LHCN-M2 (cell line): ENCODE data around the gene PDE2A. TPM values are rescaled to one million over a fixed set of nuclear protein-coding genes. Genes with fewer than 3 reads are reported as not detected.
A peak's percentile ranks its signal among the peaks of the same experiment; 100 is the strongest.
"Not testable (repeated sequence)": the region's sequence is repeated elsewhere in the genome, so short reads cannot be mapped to it uniquely, and the experiment has no call there.

Source experiments
- DNase-seq: peaks from one replicate; pipeline ENCODE4 v3.0.0-alpha.2; 2012; ENCODE audit warnings: low read depth
- total RNA-seq: library from RNA; depleted of rRNA; stranded (reverse); fragments of >200 nt; gene quantifications from 2 replicates; pipeline ENCODE4 v1.2.3, GENCODE V29; 2014

The PDE2A gene
- total RNA-seq, 1 experiment from 2014 or later = 0.06 TPM

DNA sequence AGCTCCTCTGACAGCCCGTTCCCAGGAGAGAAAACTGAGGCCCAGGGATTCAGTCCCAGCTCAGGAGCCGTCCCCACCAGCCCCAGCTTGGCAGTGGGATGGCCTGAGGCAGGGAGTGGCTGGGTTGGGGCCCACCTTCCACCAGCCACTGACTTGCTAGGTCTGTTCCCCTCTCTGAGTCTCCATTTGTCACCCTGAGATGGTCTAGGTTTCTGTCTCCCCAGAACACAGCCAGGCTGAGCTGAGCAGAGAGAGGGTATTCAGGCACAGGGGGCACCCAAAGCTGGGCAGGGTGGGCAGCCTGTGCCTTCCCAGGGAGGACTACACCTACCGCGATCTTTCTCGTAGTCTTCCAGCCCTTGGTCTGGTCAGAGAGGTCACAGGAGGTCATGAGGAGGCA, 95.7 kb downstream of the PDE2A start:
- no peak for DNase-seq

- no peak for DNase-seq
These were observed 96.2 kb downstream of the PDE2A start for GRCh38 chr11:72578051-72578450.

DNA sequence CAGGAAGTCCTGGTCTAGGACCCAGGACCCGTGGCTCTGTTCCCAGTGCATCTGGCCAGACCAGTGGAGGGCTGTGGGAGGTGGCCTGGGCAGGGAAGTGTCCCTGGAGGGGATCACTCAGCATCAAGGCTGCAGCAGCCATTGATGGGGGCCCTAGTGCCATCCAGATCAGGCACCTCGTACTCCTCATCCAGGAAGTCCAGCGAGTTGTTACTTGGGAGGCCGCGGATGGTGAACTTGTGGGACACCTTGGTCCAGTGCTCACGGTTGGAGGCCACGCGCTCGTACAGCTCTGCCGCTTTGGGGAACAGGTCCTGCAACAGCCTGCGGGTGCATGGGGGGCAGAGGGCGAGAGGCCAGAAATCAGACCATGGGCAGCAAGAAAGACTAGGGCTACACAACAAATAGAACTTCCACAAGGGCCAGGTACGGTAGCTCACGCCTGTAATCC, 96.9 kb downstream of the PDE2A start:
- DNase-seq = no peak

DNA sequence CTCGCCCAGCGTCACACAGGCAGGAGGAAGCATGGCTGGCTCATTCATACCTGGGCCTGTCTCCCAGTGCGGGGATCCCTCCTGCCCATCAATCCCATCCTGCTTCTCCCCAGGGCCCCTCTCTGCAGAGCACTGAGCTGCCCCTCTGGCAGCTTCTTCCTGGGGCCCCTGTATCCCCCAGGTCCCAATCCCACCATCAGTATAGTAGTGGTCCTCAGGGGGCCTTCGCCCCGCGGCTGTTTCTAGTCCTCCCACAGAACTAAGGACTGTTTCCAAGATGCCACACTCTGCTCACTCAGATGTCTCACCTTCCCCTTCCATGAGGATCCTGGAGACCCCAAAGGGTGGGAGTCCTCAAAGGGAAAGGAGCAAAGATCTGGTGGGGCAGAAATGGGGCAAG, 97.6 kb downstream of the PDE2A start:
- DNase-seq = no peak

- DNase-seq = no peak
These were observed 98.0 kb downstream of the PDE2A start for GRCh38 chr11:72576243-72576595.

GRCh38 chr11:72575533-72576242, 98.5 kb downstream of the PDE2A start:
- DNase-seq = no peak

- DNase-seq = no peak
These were observed 99.4 kb downstream of the PDE2A start for GRCh38 chr11:72574548-72575460.

DNA sequence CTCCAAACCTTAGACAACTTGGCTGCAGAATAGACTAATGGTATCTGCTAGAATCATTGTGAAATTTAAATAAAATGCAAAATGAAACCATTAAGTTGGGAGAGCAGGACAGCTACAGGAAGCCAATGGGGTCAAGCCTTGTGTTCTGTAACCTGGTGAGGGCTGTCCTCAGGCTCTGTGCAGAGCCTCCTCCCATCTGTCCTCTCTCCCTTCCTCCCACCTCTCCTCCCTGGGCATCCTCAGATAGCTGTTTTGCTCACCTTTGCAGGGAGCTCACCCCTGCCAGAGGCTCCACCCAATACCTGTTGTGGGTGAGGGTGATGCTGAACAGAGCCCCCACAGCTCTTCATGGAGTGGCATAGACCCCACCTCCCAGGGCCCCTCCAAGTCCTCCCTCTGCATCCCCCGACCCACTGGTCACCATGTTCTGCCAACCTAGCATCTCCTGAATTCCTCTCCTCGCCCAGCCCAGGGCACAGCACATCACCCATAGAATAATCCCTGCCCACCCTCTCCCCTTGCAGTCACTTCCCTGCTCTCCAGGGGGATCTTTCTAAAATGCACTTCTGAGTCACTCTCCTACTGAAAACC, 100.3 kb downstream of the PDE2A start:
- no peak for DNase-seq

DNA sequence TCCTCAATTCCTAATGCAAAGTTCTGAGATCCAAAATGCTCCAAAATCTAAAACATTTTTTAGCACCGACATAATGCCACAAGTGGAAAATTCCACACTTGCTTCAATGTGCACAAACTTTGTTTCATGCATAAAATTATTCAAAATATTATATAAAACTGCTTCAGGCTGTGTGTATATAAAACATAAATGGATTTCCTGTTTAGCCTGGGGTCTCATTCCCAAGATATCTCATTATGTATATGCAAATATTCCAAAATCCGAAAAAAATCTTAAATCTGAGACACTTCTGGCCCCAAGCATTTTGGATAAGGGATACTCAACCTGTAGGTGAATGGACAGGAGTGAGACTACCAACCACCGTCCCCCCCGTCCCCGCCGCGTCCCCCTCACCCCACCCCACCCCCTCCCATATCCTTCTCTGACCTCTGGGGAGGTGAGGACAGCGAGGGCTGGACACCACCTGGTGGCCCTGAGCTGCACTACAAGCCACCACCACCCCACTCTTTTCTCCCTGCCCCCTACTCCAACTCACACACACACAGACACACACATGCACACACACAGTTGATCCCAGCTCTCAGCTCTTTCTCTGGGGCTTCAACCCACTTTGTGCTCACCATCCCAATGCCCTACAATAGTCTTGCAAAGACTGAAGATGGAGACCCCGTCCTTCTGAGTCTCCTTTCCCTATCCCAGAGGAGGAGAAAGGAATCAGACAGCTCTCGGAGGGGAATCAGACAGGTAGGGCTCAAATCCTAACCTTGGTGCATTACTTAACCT, 101.0 kb downstream of the PDE2A start:
- peak; percentile 29 for DNase-seq

DNA sequence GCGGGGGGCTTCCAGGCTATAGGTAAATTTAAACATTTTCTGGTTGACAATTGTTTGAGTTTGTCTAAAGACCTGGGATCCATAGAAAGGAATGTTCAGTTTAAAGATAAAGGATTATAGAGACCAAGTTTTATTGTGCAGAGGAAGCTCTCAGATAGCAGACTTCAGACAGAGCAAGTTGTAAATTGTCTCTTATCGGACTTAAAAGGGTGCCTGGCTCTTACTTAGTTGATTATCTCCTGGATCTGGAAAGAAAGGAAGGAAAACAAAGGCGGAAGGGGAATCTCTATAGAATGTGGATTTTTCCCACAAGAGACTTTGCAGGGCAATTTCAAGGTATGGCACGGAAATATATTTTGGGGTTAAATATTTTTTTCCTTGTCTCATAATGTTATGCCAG, 101.7 kb downstream of the PDE2A start:
- not testable (repeated sequence) for DNase-seq

- DNase-seq = no peak
These were observed 103.1 kb downstream of the PDE2A start for GRCh38 chr11:72570893-72571661.

- peak; percentile 65 for DNase-seq
These were observed 104.0 kb downstream of the PDE2A start for GRCh38 chr11:72569966-72570892.

- peak; percentile 40 for DNase-seq
These were observed 105.4 kb downstream of the PDE2A start for GRCh38 chr11:72568861-72569260.

DNA sequence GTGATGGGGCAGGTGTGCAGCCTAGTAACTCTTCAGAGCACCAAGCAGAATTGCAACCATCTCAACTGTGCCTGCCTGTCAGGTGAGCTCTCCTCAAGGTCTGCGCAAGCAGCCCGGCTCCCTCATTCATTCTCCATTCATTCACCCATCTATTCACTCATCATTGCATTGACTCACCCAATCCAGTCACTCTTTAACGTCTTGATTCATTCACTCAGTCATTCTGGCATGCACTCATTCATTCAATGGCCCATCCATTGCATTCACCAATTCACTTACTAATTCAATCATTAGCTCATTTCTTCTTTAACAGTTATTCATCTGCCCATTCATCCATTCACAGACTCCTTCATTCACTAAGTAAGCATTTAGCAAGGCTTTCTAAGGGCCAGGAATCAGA, 111.8 kb downstream of the PDE2A start:
- no peak for DNase-seq

DNA sequence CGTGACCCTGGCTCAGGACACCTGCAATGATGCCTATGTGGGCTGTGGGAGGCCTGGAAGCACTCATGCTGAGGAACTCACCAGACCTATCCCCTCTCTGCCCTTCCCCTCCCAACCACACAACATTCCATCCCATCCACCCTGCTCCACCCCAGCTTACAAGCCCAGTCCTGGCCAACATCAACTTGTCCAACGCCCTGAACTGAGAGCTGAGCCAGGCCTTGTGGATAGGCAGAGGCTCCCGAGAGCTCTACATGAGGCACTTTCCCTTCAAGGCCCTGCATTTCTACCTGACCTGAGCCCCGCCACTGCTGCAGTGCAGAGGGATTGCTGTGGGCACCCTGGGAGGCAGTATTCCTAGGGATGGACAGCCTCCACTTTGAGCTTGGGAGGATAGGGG, 112.4 kb downstream of the PDE2A start:
- DNase-seq = no peak

DNA sequence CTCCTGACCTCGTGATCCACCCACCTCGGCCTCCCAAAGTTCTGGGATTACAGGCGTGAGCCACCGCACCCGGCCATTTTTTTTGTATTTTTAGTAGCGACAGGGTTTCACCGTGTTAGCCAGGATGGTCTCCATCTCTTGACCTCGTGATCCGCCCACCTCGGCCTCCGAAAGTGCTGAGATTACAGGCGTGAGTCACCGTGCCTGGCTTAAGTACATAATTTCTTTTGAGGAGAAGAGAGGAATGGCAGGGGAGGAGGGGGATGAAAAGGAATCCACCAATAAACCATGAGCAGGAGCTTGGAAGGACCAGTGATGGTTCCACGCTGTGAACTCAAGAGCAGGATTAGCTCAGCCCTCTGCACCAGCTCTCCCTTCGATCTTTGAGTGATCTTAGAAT, 113.4 kb downstream of the PDE2A start:
- DNase-seq = not testable (repeated sequence)

DNA sequence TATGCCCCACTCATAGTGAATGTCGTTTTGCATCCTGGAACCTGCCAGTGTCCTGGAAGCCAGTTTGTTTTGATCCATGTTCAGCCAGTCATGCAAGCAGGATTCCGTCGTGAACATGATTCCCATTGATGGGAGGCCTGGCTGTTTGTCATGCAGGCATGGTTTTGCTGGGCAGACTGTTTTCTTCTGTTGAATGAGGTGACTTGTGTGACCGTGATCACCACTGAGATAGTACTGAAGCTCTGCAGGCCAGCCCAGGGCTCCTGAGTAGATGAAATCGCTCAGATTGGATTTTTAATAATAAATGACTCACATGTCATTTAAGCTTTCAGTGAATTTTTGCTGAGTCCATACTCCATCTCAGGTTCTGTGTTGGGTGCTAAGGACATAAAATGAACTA, 117.8 kb downstream of the PDE2A start:
- DNase-seq = no peak

DNA sequence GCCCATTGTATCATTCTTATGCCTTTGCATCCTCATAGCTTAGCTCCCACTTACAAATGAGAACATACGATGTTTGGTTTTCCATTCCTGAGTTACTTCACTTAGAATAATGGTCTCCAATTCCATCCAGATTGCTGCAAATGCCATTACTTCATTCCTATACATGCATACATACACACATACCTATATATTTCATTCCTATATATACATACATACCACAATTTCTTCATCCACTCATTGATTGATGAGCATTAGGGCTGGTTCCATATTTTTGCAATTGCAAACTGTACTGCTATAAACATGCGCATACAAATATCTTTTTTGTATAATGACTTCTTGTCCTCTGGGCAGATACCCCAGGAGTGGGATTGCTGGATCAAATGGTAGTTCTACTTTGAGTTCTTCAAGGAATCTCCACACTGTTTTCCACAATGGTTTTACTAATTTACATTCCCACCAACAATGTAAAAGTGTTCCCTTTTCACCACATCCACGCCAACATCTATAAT, 119.2 kb downstream of the PDE2A start:
- DNase-seq = not testable (repeated sequence)

DNA sequence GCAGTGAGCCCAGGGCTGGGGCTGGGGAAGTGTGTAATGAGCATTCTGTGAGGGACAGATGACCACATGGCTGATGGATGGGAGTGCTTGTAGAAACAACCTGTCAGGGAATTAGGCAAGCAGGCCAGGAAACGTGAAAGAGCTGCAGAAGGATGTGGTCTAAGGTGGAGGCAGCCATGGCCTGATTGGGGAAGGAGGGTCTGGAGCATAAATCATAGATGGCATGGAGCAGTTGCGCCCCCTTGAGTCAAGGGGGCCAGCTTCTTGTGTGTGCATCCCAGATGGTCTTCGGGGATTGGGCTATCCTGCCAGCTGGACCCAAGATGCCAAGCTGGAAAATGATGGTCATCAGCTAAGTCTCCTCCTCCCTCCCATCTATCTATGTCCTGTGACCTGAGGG, 120.5 kb downstream of the PDE2A start:
- DNase-seq = no peak
